Measurements from ENCODE around the gene DGKZ.

The DGKZ gene

DNA sequence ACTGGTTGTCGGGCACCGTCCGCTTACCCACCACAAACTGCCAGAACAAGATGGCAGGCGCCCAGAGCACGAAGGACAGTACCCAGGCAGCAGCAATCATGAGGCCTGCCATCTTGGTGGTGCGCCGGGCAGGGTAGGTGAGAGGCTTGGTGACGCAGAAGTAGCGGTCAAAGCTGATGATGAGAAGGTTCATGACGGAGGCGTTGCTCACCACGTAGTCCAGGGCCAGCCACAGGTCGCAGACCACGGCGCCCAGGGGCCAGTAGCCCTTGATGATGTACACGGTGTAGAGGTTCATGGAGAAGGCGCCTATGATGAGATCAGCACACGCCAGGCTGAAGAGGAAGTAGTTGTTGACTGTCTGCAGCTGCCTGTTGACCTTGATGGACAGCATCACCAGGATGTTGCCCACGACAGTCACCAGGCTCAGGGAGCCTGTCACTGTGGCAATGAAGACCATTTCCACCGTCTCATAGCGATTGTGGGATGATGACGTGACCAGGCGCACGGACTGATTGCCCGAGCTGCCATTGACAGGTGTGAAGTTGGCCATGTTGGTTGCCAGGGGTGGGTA is 38.8 kb downstream of the DGKZ start:
- no peak for DNase-seq (ENCODE audit: low spot score)
- TF ChIP-seq, protein P1, sequence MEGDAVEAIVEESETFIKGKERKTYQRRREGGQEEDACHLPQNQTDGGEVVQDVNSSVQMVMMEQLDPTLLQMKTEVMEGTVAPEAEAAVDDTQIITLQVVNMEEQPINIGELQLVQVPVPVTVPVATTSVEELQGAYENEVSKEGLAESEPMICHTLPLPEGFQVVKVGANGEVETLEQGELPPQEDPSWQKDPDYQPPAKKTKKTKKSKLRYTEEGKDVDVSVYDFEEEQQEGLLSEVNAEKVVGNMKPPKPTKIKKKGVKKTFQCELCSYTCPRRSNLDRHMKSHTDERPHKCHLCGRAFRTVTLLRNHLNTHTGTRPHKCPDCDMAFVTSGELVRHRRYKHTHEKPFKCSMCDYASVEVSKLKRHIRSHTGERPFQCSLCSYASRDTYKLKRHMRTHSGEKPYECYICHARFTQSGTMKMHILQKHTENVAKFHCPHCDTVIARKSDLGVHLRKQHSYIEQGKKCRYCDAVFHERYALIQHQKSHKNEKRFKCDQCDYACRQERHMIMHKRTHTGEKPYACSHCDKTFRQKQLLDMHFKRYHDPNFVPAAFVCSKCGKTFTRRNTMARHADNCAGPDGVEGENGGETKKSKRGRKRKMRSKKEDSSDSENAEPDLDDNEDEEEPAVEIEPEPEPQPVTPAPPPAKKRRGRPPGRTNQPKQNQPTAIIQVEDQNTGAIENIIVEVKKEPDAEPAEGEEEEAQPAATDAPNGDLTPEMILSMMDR (IDR thresholded peaks at IDR 0.05; ENCODE audit: extremely low read depth, missing control alignments): no peak

DNA sequence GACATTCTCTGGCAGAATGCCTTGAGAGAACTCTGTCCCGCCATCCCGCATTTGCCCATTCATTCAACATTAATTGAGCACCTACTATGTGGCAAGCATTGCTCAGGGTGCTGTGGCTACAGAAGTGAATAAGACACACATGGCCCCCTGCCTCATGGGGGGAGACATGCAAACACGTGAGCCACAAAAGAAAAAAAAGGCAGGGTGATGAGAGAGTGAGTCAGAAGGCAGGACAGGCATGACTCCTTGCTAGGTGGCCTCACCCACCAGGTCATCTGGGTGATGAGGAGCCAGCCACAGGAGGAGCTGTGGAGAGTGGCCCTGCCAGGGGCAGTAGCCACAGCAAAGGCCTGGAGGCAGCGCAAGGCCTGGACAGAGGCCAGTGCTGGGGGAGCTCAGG is 39.4 kb downstream of the DGKZ start:
- DNase-seq (ENCODE audit: low spot score): no peak
- TF ChIP-seq, protein P1 (IDR thresholded peaks at IDR 0.05; ENCODE audit: extremely low read depth, missing control alignments): no peak

DNA sequence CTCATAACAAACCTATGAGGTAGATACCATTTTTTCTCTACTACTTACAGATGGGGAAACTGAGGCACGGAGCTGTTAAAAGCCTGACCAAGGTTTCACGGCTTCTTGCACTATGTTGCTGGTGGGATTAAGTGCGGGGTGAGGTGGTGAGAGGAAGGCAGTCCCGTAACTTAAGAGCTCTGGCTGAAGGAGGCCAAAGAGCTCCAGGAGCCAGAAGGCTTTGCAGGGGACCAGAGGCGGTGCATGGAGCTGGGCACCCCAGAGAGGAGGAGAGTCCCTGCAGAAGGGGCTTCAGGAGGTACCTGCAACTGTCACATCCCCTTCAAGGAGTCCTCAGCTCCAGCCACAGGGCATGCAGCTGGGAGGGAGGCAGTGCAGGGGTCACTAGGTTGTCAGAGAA is 40.2 kb downstream of the DGKZ start:
- DNase-seq (ENCODE audit: low spot score): no peak
- TF ChIP-seq, protein P1 (IDR thresholded peaks at IDR 0.05; ENCODE audit: extremely low read depth, missing control alignments): no peak

DNA sequence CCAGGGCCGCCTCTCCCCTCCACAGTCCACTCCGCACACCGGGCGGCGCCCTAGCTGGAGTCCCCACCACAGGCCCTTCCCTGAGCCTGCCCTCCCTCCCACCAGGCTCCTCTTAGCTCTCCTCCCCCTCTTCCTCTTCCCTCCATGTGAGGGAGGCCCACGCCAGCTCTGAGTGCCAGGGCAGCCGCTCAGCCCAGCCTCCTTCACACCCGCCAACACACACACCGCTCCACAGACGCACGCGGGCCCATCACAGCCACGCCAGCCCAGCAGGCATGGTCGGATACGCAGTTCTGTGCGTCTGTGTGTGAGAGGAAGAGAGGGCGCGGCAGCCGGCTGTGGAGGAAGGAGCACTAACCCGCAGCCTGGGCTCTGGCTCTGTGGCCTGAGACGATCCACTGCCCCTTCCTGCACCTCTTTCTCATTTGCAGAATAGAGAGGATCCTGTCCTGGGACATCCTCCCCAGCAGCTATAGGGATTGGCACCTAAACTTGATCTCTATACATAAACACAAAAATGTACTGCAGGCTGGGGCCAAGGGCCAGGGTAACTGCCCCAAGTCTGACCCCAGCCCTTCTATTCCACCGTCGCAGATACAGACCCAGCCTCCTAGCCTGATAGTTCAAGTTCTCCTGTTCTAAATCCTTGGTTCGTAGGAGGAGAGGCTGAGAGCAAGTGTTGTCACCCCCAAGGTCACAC is 40.8 kb downstream of the DGKZ start:
- DNase-seq (ENCODE audit: low spot score): no peak
- TF ChIP-seq, protein P1 (IDR thresholded peaks at IDR 0.05; ENCODE audit: extremely low read depth, missing control alignments): no peak

DNA sequence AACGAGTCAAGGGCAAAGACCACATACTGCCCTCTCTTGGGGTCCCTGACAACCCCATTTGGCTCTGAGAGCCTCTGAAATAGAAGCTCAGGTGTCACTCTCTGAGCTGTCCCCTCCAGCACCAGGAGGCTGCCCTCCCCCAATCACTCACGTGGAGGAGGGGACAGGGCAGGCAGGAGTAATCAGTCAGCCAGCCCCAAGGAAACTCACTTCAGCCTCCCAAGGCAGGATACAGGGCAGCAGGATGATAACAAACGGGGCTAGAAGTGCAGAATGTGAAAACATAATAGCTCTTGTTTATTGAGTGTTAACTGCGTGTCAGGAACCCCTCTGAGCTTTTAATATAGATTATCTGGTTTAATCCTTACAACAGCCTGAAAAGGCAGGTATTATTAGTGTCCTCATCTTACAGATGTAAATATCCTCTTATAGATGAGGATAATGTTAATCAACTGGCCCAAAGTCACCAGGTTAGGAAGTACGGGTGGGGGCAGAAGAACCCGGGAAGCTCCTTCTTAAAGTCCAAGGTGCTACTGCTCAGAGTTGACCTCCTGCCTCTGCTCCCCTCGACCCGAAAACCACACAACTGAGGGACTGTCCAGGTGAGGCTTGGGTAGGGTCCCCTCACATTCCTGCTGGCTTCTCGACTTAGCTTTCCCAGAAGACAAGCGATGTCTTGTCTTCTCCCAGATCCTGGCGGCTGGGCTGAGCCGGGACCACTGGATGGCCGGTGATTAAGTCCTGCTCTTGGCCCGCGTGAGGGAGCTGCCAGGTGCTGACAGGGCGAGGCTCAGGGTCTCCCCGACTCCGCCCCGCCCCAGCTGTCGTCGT is 41.6 kb downstream of the DGKZ start:
- TF ChIP-seq, protein P1 (IDR thresholded peaks at IDR 0.05; ENCODE audit: extremely low read depth, missing control alignments): no peak
- no peak for DNase-seq (ENCODE audit: low spot score)

DNA sequence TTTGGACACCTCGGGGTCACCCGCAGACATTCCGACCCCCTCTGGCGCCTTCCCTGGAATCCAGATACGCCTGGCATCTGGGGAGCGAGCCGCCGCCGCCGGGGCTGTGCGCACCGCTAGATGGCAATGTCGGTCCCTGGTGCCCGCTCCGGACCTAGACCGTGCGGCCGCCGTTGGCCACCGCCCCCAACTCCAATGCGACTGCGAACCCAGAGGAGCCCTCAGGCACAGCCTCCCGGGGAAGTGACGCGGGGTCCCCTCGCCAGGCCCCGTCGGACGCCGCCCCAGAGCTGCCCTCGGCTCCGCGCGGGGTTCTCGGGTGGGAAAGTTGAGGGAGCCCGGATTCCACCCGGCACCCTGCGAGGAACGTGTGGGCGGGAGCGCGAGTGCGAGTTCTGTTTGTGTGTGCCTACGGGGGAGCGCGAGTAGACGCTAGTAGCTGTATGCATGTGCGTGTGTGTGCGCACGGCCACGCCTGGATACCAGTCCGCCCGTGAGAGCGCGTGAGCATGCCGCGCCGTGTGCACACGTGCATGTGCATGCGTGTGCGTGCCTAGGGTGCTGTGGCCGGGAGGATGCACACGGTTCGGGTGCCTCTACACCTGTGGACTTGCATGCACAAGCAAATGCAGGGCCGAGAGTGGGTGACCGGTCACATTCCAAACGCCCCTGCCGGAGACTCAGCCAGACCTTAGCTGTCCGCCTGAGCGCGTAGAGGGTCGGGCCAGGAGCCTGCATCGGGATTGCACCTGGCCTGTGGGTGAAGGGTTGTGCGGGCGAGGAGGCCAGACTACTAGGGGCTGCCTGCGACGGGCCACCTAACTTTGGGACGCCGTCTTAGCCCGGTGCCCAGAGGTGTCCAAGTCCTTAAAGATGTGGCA is 42.4 kb downstream of the DGKZ start:
- peak; percentile 92 for DNase-seq (ENCODE audit: low spot score)
- TF ChIP-seq, protein P1 (IDR thresholded peaks at IDR 0.05; ENCODE audit: extremely low read depth, missing control alignments): peak; percentile 92

All from GM20000 (cell line).